ENCODE data around the gene IGFALS.

DNA sequence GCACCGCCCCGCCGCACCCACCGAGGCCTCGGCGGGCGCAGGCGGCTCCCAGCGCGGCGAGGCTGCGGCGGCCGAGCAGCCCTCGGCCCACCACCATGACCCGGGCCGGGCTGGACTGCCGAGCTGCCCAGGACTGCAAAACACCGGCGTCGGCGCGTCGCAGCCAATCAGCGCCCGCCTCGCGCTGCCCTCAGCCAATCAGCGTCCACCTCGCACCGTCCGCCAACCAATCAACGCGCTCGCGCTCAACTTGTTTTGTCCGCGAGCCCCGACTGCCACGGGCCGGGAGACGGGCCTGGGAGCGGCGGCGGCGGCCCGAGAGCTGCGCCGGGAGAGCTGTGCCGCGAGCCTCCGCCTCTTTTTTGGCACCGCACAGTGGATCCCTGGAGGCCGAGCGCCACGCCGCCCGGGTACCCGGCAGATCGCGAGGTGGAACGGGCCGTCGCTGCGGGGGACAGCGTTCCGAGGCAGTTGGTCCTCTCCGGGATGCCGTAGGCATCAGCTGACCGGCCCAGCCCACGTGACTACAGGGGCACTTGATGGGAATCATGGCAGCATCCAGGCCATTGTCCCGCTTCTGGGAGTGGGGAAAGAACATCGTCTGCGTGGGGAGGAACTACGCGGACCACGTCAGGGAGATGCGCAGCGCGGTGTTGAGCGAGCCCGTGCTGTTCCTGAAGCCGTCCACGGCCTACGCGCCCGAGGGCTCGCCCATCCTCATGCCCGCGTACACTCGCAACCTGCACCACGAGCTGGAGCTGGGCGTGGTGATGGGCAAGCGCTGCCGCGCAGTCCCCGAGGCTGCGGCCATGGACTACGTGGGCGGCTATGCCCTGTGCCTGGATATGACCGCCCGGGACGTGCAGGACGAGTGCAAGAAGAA lies 33.4 kb upstream of the IGFALS start, which contains the start of the genes FAHD1 and HAGH:
- TF ChIP-seq HDGF (IDR thresholded peaks at IDR 0.05; ENCODE audit: borderline replicate concordance) (no peak), BHLHE40 (IDR thresholded peaks at IDR 0.05; ENCODE audit: borderline replicate concordance) (no peak), FOXA1 (IDR thresholded peaks at IDR 0.05) (no peak), NFRKB (IDR thresholded peaks at IDR 0.05) (no peak), TARDBP (IDR thresholded peaks at IDR 0.05) (peak; percentile 68; the same call in 1 of the 2 replicates), SUZ12 (IDR thresholded peaks at IDR 0.05) (no peak), ZNF384 (IDR thresholded peaks at IDR 0.05) (no peak), SP1 (IDR thresholded peaks at IDR 0.05) (no peak)
- TF ChIP-seq, protein P1, sequence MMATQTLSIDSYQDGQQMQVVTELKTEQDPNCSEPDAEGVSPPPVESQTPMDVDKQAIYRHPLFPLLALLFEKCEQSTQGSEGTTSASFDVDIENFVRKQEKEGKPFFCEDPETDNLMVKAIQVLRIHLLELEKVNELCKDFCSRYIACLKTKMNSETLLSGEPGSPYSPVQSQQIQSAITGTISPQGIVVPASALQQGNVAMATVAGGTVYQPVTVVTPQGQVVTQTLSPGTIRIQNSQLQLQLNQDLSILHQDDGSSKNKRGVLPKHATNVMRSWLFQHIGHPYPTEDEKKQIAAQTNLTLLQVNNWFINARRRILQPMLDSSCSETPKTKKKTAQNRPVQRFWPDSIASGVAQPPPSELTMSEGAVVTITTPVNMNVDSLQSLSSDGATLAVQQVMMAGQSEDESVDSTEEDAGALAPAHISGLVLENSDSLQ (IDR thresholded peaks at IDR 0.05): peak; percentile 25; the same call in 1 of the 2 replicates
